Measurements from ENCODE around the gene TMEM120B. TPM values are rescaled to one million over a fixed set of nuclear protein-coding genes. Genes with fewer than 3 reads are reported as not detected.

Gene TMEM120B
- total RNA-seq, 1 experiment from 2014 or later = 14.2 TPM

- H3K27ac Mint-ChIP-seq (ENCODE audit: low read depth, unreplicated experiment) = no peak overlapping the region
- intact Hi-C loops (cut with micrococcal nuclease) = loop anchor here (1.0 kb wide), 1 partner anchor 76 kb away; no protein-coding TSS in a partner anchor
Observed at GRCh38 chr12:121773011-121773777, 60.6 kb downstream of the TMEM120B start.

DNA sequence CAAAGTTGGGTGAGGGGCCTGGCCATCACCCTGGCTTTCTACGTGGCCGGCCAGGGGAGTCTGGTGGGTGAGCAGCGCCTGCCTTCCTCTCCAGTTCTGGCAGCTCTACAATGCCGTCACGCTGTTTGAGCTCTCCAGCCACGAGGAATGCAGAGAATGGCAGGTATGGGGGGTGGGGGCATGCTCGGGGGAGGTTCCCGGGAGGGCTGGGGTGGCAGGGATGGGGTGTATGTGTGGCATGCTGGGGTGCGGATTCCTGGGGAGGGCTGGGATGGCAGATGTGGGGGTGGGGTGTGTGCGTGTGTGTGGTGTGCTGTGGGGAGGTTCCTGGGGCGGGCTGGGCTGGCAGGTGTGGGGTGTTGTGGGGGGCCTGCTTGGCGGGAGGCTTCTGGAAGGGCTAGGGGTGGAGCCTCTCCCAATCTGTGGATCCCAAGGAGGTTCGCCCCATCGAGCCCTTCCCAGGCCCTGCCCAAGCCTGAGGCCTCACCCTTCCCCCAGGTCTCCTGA is 62.5 kb downstream of the TMEM120B start:
- no peak for DNase-seq (ENCODE audit: unreplicated experiment)
- Mint-ChIP-seq H3K9me3 (ENCODE audit: unreplicated experiment) (no peaks in the 10 kb centered on the region), H3K4me3 (ENCODE audit: unreplicated experiment) (no peak overlapping the region), H3K27ac (ENCODE audit: low read depth, unreplicated experiment) (no peak overlapping the region), H3K4me1 (ENCODE audit: insufficient read depth, unreplicated experiment) (peaks cover 5% of the 10 kb centered on the region), H3K36me3 (ENCODE audit: insufficient read depth, unreplicated experiment) (peaks cover 17% of the 10 kb centered on the region), H3K27me3 (ENCODE audit: insufficient read depth, unreplicated experiment) (no peaks in the 10 kb centered on the region)
- BruUV-seq (replicated peaks) = no TSS peak
- intact Hi-C loops (cut with micrococcal nuclease) = no loop called here
- CTCF ChIA-PET = interaction anchor here (0.5 to 17.2 kb wide), 6 partner anchors 13 to 612 kb away, joined by 3 to 301 read pairs (median 3); partner anchors contain the start of gene RHOF
- no peak for TF ChIP-seq CTCF (IDR thresholded peaks at IDR 0.05; ENCODE audit: unreplicated experiment)
- POLR2A ChIA-PET = no interaction called here

More at GRCh38 chr12:121773011-121773777, 60.6 kb downstream of the TMEM120B start:
- H3K27me3 Mint-ChIP-seq (ENCODE audit: insufficient read depth, unreplicated experiment) = no peaks in the 10 kb centered on the region
- BruUV-seq (replicated peaks) = no TSS peak
- H3K9me3 Mint-ChIP-seq (ENCODE audit: unreplicated experiment) = no peaks in the 10 kb centered on the region
- H3K36me3 Mint-ChIP-seq (ENCODE audit: insufficient read depth, unreplicated experiment) = no peaks in the 10 kb centered on the region
- no peak overlapping the region for H3K4me3 Mint-ChIP-seq (ENCODE audit: unreplicated experiment)
- peak; percentile 85 for TF ChIP-seq CTCF (IDR thresholded peaks at IDR 0.05; ENCODE audit: unreplicated experiment)
- CTCF ChIA-PET = interaction anchor here (0.6 to 17.2 kb wide), 22 partner anchors 9 to 567 kb away, joined by 3 to 301 read pairs (median 5); partner anchors contain the start of genes RHOF and TMEM120B
- peaks cover 5% of the 10 kb centered on the region for H3K4me1 Mint-ChIP-seq (ENCODE audit: insufficient read depth, unreplicated experiment)
- POLR2A ChIA-PET = interaction anchor here (0.7 to 1.0 kb wide), 2 partner anchors 8 to 61 kb away, joined by 3 read pairs; no protein-coding TSS in a partner anchor
- peak; percentile 76 for DNase-seq (ENCODE audit: unreplicated experiment)

DNA sequence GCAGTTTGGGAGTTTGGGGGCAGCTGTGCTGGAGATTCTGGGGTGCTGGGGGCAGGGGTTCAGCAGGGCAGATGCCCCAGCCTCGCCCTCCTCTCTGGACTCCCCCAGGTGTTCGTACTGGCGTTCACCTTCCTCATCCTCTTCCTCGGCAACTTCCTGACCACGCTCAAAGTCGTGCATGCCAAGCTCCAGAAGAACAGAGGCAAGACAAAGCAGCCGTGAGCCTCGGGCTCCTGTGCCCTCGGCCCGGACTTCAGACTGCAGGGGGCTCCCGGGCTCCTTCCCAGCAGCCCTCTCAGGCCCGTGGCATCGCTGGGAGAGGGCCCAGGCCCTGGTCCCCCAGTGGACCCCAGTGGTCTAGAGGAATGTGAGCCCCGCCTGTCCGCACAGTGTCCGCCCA is 62.9 kb downstream of the TMEM120B start:
- peaks cover 21% of the 10 kb centered on the region for H3K36me3 Mint-ChIP-seq (ENCODE audit: insufficient read depth, unreplicated experiment)
- H3K27ac Mint-ChIP-seq (ENCODE audit: low read depth, unreplicated experiment) = no peak overlapping the region
- ChIA-PET CTCF (interaction anchor here (0.6 to 17.2 kb wide), 6 partner anchors 9 to 78 kb away, joined by 3 to 301 read pairs (median 6); partner anchors contain the start of gene RHOF), POLR2A (no interaction called here)
- no peak overlapping the region for H3K4me3 Mint-ChIP-seq (ENCODE audit: unreplicated experiment)
- BruUV-seq (replicated peaks) = no TSS peak
- peaks cover 5% of the 10 kb centered on the region for H3K4me1 Mint-ChIP-seq (ENCODE audit: insufficient read depth, unreplicated experiment)
- H3K27me3 Mint-ChIP-seq (ENCODE audit: insufficient read depth, unreplicated experiment) = no peaks in the 10 kb centered on the region
- no peak for DNase-seq (ENCODE audit: unreplicated experiment)
- no peaks in the 10 kb centered on the region for H3K9me3 Mint-ChIP-seq (ENCODE audit: unreplicated experiment)
- intact Hi-C loops (cut with micrococcal nuclease) = no loop called here
- no peak for TF ChIP-seq CTCF (IDR thresholded peaks at IDR 0.05; ENCODE audit: unreplicated experiment)
